ENCODE data around the gene ZFYVE27. TPM values are rescaled to one million over a fixed set of nuclear protein-coding genes. Genes with fewer than 3 reads are reported as not detected.

Gene ZFYVE27
- total RNA-seq, 1 donor from 2014 or later = 28.0 TPM

- Histone ChIP-seq H3K27ac (no peak overlapping the region), H3K9me3 (no peaks in the 10 kb centered on the region), H3K36me3 (no peaks in the 10 kb centered on the region), H3K27me3 (no peaks in the 10 kb centered on the region), H3K4me1 (no peaks in the 10 kb centered on the region), H3K4me3 (no peak overlapping the region)
- DNase-seq (ENCODE audit: extremely low spot score in 2 of 2) = no peak
- intact Hi-C loops (cut with DNase I) = no loop called here
- TF ChIP-seq POLR2AphosphoS5 (IDR thresholded peaks at IDR 0.05; ENCODE audit: insufficient read depth in 1 of 2, low read depth in 1 of 2) (no peak), POLR2A (IDR thresholded peaks at IDR 0.05) (no peak), CTCF (IDR thresholded peaks at IDR 0.05) (no peak)
These were observed 63.5 kb downstream of the ZFYVE27 start for GRCh38 chr10:97800474-97800873.

DNA sequence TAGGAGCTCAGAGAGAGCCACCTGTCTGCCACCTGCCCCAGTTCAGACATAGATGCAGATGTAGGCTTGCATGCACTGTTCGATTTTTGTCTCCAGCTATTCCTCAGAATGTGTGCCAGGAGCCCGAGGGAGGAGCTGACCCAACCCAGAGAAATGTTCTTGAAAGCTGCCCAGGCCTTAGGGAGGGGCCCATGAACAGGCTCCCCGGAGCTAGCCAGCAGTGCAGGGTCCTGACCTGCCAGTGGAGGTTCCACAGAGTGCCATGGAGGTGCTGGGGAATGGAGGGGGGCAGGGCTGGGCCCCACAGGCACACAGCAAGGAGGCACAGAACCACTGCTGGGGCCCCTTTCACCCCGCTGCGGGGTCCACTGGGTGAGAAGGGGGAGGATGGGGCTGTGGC lies 64.5 kb downstream of the ZFYVE27 start:
- no peak overlapping the region for H3K4me3 ChIP-seq
- no peaks in the 10 kb centered on the region for H3K36me3 ChIP-seq
- no peaks in the 10 kb centered on the region for H3K4me1 ChIP-seq
- no peak for DNase-seq (ENCODE audit: extremely low spot score in 2 of 2)
- H3K27me3 ChIP-seq = no peaks in the 10 kb centered on the region
- TF ChIP-seq CTCF (IDR thresholded peaks at IDR 0.05) (no peak), POLR2A (IDR thresholded peaks at IDR 0.05) (no peak), POLR2AphosphoS5 (IDR thresholded peaks at IDR 0.05; ENCODE audit: insufficient read depth in 1 of 2, low read depth in 1 of 2) (no peak)
- intact Hi-C loops (cut with DNase I) = no loop called here
- H3K27ac ChIP-seq = no peak overlapping the region
- H3K9me3 ChIP-seq = no peaks in the 10 kb centered on the region

- TF ChIP-seq CTCF (IDR thresholded peaks at IDR 0.05) = no peak
- TF ChIP-seq POLR2AphosphoS5 (IDR thresholded peaks at IDR 0.05; ENCODE audit: insufficient read depth in 1 of 2, low read depth in 1 of 2) = no peak
- TF ChIP-seq POLR2A (IDR thresholded peaks at IDR 0.05) = no peak
- no peak overlapping the region for H3K27ac ChIP-seq
- H3K4me1 ChIP-seq = no peaks in the 10 kb centered on the region
- DNase-seq (ENCODE audit: extremely low spot score in 2 of 2) = no peak
- no peaks in the 10 kb centered on the region for H3K36me3 ChIP-seq
- H3K9me3 ChIP-seq = no peaks in the 10 kb centered on the region
- no peak overlapping the region for H3K4me3 ChIP-seq
- intact Hi-C loops (cut with DNase I) = no loop called here
- no peaks in the 10 kb centered on the region for H3K27me3 ChIP-seq
These were observed 68.4 kb downstream of the ZFYVE27 start for GRCh38 chr10:97805096-97805884.

DNA sequence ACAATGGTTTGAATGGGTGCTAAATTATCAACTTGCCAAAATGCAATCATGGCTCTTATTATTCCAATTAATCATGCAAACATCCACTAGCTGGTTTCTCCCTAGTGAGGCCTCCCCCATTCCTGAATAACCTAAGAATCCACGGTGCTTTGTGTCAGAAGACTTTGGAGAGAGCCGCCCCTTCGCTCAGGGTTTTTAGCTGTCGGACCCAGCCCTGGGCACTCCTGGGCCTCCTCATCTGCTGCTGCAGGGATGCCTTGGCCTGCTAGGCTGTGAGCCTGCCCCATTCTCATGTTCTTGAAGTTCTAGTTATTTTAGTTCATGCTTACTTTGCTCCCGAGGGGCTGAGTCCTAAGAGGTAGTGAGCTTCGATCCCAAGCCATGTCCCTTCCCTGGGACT lies 69.0 kb downstream of the ZFYVE27 start:
- no peak for DNase-seq (ENCODE audit: extremely low spot score in 2 of 2)
- H3K27ac ChIP-seq = no peak overlapping the region
- intact Hi-C loops (cut with DNase I) = no loop called here
- H3K9me3 ChIP-seq = no peaks in the 10 kb centered on the region
- TF ChIP-seq CTCF (IDR thresholded peaks at IDR 0.05) (no peak), POLR2AphosphoS5 (IDR thresholded peaks at IDR 0.05; ENCODE audit: insufficient read depth in 1 of 2, low read depth in 1 of 2) (no peak), POLR2A (IDR thresholded peaks at IDR 0.05) (no peak)
- H3K4me1 ChIP-seq = no peaks in the 10 kb centered on the region
- H3K4me3 ChIP-seq = no peak overlapping the region
- H3K36me3 ChIP-seq = no peaks in the 10 kb centered on the region
- no peaks in the 10 kb centered on the region for H3K27me3 ChIP-seq

DNA sequence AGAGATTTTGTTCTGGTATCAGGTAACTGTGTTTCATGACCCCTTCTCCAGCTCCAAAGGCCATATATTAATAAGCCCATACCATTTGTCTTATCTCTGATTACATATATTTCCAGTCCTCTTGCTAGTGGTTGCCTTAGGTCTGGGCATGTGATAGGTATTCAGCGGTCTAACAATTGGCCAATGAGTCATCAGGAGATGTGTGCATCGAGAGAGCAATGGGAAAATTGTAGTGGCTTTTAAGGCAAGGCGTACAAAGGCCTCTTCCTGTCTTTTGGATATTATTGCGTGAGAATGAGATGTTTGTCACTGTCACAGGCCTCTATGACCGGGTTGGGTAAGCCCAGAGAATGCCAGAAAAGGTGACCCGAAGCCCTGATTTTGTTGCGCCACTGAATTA lies 73.5 kb downstream of the ZFYVE27 start:
- TF ChIP-seq POLR2AphosphoS5 (IDR thresholded peaks at IDR 0.05; ENCODE audit: insufficient read depth in 1 of 2, low read depth in 1 of 2) = no peak
- intact Hi-C loops (cut with DNase I) = no loop called here
- Histone ChIP-seq H3K27me3 (no peaks in the 10 kb centered on the region), H3K36me3 (no peaks in the 10 kb centered on the region), H3K9me3 (no peaks in the 10 kb centered on the region), H3K27ac (no peak overlapping the region), H3K4me1 (no peaks in the 10 kb centered on the region), H3K4me3 (no peak overlapping the region)
- no peak for DNase-seq (ENCODE audit: extremely low spot score in 2 of 2)

Other genes with a start within 250 kb of the ZFYVE27 start
- gene MMS19, start 238.7 kb upstream of the ZFYVE27 start, total RNA-seq = 92.6 TPM
- gene UBTD1, start 238.2 kb upstream of the ZFYVE27 start, total RNA-seq = 18.4 TPM
- gene ANKRD2, start 164.3 kb upstream of the ZFYVE27 start, total RNA-seq = not detected
- gene HOGA1, start 152.7 kb upstream of the ZFYVE27 start, total RNA-seq = 0.98 TPM
- gene C10orf62, start 147.4 kb upstream of the ZFYVE27 start, total RNA-seq = not detected
- gene MORN4, start 103.6 kb upstream of the ZFYVE27 start, total RNA-seq = 1.7 TPM
- gene PI4K2A, start 96.5 kb upstream of the ZFYVE27 start, total RNA-seq = 17.7 TPM
- gene AVPI1, start 49.9 kb upstream of the ZFYVE27 start, total RNA-seq = 125 TPM
- gene MARVELD1, start 23.4 kb upstream of the ZFYVE27 start, total RNA-seq = 24.1 TPM
- 1.7 TPM for gene SFRP5, start 34.9 kb downstream of the ZFYVE27 start, total RNA-seq
- 2.5 TPM for gene GOLGA7B, start 112.7 kb downstream of the ZFYVE27 start, total RNA-seq